Islet of Langerhans (tissue), 1 donor: ENCODE results near the gene CREG2.
"Not testable (repeated sequence)": the region's sequence is repeated elsewhere in the genome, so short reads cannot be mapped to it uniquely, and the experiment has no call there.

Source experiments
- FAIRE-seq: peaks from one replicate; lab custom pipeline; 2011; peaks lifted over from hg19 to GRCh38; lab: Jason Lieb, UNC

The CREG2 gene

DNA sequence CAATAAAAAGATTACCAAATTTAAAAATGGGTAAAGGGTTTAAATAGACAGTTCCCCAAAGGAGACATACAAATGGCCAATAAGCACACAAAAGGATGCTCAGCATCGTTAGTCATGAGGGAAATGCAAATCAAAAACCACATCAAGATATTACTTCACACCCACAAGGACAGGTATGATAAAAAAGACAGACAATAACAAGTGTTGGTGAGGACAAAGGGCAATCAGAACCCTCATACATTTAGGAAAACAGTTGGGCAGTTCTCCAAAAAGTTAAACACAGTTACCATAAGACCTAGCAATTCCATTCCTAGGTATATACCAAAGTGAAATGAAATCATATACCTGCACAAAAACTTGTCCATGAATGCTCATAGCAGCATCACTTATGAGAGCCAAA lies 14.5 kb downstream of the CREG2 start:
- FAIRE-seq = no peak

DNA sequence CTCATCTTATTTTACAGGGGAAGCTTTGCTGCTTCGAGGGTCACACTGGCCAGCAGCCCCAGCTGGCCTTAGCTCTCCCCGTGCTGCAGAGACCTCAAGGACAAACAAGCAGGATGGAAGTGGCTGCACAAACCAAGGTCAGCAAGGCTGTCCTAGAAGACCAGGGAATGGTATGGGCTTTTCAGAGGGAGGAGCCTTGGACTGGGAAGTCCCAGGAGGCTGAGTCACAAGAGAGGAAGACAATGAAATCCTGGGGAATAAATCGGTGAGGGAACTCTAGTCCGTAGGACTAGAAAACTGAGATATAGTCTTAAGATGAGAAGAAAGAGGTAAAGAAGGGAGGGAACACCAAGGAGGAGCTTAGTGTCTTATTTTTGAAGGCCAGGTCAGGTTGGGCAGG lies 15.7 kb downstream of the CREG2 start:
- no peak for FAIRE-seq

DNA sequence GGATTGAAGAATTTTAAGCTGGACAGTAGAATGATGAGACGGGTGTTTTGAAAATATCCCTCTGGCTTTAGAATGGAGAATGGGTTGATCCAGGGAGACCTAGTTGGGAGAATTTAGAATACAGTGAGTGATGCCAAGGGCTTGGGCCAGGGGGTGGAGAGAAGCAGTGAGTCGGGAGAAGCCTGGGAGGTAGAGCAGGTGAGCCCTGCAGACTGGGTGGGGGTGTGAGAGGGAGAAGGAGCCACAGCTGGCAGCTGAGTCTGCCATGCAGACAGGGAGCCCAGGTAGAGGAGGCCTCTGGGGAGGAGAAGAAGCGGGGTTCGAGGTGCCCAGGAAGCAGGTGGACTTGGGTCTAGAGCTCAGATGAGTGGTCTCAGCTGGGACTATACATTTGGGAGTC lies 18.2 kb downstream of the CREG2 start:
- FAIRE-seq = no peak

DNA sequence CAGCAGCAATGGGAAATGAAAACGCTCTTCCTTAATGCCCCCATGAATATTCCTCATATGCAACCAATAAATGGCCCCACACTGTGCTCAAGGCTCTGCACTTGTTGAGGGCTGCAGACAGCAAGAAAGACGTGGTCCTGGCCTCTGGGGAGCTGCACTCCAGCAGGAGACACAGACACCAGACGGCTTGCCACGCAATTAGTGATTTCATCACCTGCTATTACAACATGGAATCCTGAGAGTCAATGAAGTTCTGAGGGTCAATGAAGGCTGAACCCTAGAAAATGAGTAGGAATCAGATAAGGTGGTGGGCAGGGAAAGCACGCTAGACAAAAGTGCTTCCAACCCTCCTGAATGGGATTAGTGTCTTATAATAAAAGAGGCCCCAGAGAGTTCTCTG lies 18.9 kb downstream of the CREG2 start:
- no peak for FAIRE-seq

DNA sequence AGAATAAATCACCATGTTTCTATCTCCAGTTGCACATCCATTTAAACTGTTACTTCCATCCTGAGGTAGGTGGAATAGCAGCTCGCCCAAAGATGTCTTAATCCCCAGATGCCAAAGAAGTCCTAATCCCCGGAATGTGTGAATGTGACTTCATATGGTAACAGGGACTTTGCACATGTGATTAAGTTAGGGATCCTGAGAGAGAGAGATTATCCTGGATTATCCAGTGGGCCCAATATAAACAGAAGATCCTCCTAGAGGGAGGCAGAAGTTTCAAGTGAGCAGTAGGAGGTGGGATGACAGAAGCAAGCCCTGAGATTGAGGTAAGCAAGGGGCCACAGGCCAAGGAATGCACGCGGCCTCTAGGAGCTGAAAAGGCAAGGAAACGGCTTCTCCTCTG lies 19.8 kb downstream of the CREG2 start:
- FAIRE-seq = no peak

DNA sequence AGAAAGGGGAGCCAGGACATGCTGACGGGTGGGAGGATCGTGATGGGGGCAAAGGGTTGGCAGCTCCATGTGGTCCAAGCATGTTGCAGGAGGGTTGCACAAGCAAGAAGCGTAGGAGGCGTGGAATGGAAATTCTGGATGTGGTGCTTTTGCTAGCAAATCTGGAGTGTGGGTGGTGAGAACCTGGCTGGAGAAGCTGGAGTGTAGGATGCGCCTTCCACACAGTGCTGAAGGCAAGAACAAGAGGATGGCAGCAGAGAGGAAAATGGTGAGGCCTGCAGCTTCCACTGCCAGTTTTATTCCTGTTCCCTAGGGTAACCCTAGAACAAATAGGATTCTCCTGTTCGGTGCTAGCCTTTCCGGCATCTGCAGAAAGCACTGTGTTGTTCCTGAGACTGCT lies 22.4 kb downstream of the CREG2 start:
- FAIRE-seq = no peak

DNA sequence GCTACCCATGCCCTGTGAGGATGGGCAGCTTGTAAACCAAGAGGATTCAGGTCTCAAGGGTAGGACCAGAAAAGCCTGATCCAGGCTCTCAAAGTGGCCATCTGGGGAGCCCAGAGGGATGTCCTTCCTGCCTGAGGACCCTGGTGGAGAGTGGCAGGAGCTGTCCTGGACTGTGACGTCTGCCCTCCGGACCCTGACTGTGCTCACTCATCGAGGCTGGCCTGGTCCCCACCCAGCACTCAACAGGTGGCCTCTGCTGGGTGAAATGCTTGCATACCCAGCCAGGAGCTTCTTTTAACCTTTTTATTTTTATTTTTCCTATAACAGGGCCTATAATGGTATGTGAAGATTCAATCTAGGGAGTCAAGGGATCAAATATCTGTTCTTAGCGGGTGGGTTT lies 24.5 kb downstream of the CREG2 start:
- FAIRE-seq = no peak

DNA sequence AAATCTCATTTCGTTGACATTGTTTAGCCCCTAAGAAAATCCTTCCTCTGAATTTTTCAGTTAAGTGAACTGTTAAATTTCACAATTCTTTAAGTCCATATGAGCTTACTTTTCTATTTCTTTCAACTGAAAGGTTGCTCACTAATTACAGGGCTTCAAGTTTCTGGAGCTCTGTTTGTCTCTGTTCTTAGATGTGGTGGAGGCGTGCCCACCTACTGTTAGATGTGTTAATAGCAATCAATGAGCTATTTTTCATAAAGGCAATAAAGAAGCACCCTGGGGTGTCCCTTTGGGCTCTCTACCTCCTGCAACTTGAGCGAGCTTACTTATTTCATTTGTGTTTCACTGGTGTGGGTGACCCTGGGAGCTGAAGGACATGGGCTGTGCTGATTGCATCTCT lies 25.0 kb downstream of the CREG2 start:
- FAIRE-seq = no peak

DNA sequence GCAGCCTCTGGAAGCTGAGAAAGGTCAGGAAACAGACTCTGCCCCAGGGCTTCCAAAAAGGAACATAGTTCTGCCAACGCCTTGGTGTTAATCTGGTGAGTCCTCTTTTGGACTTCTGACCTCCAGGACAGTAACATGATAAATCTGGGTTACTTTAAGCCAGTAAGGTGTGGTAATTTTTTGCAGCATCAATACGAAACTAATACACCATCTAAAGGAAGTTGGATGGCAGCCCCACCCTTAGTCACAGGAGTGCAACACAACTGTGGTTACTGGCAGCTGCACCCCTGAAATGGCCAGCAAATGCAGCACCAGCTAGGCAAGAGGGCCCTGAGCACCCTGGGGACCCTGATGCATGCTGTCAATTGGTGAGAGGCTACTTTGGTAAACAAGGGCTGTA lies 25.8 kb downstream of the CREG2 start:
- no peak for FAIRE-seq

DNA sequence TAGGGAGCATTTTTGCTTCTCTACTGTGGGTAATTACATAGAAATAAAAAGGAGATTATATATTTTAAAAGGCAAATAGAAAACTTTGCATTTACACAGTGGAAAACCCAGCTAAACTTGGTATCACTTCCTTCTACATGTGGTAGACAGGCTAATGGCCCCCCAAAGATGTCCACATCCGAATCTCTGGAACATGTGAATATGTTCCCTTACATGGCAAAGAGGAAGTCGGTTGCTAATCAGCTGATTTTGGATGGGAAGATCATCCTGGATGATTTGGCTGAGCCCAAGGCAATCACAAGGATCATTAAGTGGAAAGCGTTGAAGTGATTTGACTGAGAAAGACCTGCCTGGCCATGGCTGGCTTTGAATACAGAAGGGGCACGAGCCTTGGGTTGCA lies 26.2 kb downstream of the CREG2 start:
- FAIRE-seq = no peak

DNA sequence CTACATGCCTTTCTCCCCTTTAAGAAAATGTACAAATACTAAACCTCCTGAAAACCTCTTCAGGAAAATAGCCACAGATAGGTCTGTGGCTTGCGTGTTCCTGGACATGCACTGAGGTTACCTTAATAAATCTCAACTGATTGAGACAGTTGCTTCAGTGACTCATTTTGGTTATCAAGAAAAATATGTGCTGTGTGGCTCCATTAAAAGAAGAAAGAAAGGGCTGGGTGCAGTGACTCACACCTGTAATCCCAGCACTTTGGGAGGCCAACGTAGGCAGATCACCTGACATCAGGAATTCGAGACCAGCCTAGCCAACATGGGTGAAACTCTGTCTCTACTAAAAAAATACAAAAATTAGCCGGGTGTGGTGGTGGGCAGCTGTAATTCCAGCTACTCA lies 27.1 kb downstream of the CREG2 start:
- FAIRE-seq = no peak

DNA sequence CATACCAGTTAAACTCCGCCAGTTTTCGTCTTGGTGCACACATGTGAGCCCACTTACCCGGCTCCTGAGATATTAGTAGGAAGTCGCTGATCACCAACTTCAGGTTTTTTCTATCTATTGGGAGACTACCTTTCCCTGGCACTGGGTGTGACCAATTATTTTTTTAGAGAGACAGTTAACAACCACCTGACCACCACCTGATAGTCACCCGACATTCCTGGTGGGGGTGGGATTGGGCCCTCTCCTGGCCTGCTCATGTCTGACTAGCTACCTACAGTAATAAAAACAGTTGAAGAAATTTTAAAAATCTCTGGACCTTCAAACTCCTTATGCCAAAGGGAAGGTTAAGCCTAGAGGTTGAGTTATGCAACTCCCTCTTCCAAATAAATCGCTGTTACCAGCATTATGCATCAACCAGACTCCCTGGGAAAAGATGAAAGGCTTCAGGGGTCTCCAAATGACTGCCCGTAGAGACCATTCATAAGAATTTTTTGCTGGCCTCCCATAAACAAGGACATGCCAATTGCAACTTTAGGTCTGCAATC lies 27.8 kb downstream of the CREG2 start:
- no peak for FAIRE-seq

DNA sequence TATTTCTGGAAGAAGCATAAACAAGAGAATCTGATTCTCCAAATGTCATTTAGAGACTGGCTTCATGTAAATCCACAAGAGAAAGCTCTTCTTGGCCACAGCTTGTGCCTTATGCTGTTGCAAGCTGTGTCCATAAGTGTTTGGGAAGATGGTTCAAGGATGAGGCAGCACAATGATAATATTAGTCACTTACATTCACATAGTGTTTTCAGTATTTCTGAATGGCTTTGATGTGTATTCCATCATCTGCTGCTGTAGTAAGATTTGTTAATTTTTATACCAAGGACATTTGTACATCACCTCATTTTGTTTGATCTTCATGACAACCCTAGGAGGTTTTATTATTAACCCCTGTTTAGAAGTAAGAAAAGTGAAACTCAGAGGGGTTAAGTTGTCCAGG lies 29.9 kb downstream of the CREG2 start:
- FAIRE-seq = no peak

DNA sequence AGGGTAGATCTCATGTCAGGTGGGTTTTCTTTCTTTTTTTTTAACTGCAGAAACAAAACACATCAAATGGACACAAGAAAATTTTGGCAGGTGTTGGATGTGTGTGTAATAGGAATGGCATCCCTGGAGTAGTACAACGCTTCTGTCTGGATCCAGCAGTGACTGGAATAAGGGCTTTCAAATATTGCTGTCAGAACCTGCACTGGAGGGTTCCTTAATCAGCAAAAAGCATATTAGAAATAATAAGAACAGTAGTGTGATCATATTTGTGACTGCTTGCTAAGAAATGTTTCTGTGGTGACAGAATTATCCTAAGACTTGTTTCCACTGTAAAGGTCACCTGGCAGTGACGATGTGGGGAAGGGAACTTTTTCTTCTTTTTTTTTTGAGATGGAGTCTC lies 30.8 kb downstream of the CREG2 start:
- FAIRE-seq = no peak

DNA sequence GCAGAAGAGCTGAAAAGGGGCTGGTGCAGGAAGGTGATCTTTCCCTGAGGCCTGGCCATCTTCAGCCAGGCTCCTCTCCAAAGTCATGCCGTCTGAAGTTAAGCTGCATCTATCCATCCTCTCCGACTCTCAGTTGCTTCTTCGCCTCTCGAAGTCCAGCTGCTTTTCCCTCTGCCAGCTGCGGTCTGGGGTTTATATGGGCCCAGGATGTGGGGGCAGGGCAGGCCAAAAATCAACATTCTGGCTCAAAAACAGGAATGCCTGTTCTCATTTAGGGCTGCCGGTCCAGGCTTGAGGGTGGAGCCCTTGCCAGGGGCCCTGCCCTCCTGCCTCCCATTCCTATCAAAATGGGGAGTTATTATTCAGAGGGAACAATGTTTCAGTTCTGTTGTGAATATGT lies 31.2 kb downstream of the CREG2 start:
- no peak for FAIRE-seq

DNA sequence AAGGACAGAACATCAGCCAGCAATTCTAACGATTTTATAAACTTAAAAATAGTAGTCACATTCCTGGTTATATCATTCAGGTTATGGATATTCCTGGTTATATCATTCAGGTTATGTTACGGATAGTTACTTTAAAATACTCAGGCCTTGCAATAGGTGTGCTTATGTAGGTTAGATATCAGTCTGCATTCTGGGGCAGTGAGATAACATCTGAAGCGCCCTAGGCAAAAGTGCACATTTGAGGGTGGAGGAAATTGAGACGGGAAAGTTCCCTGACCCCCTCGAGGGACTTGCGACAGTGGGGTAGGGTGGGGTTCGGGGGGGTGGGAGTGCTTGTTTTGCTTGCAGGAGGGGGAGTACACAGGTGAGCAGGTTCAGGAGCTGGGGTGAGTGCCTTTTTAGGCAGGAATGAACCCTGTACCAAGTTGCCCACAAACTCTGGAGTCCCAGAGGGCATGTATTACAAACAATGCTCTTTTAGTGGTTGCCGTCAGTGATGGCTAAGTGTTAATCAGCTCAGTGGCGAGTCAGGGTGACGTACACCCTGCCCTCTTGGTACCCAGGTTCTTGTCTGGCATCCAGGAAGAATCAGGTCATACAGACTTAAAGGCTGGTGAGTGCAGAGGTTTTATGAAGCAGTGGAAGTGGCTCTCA lies 31.8 kb downstream of the CREG2 start:
- FAIRE-seq = no peak

DNA sequence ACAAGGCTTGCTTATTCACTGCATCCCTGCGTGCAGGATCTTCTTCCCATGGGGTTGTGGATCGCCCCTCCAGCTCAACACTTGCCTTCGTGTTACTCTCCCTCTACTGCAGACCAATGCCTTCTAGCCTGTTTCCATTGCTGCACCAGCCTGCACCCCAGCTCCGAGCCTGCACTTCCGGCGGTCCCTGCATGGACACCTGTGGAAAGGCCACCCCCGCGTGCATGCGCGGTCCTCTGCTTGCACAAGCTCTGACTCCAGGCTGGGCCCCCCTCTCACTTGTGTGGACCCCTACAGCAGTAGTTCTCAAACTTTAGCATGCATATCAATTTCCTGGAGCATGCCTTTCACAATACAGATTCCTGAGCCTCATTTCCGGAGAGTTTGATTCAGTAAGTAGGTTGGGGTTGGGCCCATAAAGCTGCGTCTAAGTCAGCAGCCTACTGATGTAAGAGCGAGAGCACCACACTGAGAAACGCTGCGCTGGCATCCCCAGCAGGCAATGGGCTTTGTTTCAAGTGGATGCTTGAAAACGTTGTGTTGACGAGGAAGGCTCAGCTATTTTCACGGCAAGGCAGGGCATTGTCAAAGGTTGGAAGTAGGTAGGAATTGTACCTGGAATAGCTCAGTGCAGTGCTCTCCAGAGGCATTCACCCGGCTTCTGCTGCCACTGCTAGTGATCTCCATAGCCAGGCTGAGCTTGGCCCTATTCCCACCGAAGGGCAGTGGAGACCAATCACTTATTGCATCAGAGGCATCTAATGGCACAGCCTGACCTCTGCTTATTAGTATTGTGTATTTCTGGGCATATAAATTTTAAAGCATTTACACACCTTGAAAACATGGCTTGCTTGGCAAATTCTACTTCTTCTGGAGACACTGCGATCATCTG lies 32.6 kb downstream of the CREG2 start:
- FAIRE-seq = no peak

DNA sequence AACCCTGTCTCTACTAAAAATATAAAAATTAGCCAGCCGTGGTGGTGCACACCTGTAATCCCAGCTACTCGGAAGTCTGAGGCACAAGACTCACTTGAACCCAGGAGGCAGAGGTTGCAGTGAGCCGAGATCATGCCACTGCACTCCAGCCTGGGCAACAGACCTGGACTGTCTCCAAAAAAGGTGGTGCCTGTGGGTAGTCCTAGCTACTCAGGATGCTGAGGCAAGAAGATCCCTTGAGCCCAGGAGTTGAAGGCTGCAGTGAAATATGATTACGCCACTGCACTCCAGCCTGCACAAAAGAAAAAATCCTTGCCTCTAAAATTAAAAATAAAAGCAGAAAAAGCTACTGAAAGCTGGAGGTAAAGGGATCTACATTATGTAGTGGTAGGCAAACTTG lies 34.7 kb downstream of the CREG2 start:
- FAIRE-seq = not testable (repeated sequence)

DNA sequence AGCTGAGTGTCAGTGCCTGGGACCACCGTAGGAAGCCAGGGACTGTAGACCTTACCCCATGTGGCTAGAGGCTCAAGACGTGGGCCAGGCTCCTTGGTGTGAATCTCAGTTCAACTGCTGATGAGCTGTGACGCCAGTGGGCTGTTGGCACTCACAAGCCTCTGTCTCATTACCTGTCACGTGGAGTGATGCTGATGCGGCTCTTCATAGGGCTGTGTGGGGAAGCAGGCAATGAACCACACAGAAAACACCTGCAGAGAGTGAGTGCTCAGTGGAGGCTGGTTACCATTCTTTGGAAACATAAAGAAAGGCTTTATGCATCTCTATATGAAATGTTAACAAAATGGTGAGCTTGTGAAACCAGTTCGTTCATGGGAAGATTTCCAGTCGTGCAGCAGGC lies 36.1 kb downstream of the CREG2 start:
- FAIRE-seq = no peak

DNA sequence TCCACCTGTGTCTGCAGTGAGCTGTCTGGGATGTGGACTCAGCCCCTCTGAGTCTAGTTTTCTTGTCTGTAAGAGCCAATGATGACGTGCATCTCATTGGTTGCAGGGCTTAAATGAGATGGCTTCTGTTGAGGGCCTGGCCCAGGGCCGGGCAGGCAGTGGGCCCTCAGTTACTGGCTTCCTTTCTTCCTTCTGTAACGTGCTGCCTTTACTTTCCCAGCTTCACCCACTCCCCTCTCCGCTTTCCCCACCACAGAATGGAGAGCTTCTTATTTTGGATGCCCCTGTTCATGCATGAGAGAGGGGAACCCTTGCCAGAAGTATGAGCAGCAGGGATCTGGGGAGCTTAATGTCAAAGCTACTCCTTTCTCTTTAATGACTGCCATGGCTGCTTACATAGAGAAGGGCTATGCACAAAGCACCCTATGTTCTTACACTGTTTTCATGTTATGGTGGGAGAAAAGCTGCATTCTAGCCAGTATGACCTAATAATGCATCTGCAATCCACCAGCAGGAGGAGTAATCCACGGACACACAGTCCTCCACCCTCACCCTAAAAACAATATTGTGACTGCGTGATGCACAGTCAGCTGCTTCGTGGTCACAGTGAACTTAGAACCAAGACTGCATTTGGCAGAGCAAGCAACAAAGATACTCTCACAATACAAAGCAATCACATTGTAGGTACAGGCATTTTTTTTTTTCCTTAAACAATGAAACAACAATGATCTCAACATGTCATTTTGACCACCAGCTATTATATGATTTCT lies 37.2 kb downstream of the CREG2 start:
- FAIRE-seq = no peak

DNA sequence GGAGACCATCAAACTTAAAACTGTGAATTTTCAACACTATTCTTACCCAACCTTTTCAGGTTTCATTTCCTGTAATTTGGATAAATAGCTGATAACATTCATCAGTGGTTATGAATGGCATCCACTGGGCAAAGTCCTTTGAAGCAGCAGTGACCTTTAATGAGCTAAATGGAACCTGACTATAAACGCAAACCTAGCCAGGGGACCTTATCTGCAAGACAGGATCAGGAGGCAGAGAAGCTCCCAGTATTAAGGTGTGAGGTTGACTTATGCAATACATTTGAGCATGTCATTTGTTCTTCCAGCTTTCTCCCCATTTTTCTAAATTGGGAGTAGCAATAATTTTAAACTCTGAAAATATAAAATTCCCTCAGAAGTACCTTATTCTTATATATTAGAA lies 38.4 kb downstream of the CREG2 start:
- no peak for FAIRE-seq

DNA sequence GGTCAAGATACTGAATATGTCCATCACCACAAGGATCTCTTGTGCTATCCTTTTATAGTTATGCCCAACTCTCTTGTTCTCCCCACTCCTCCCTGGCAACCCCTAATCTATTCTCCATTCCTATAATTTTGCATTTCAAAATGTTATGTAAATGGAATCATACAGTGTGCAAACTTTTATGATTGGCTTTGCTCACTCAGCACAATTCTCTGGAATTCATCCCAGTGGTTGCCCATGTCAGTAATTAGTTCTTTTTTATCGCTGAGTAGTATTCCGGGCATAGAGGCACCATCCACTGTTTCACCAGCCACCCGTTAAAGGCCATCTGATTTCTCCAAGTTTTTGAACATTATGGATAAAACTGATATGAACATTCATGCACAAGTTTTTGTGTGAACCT lies 40.4 kb downstream of the CREG2 start:
- no peak for FAIRE-seq

DNA sequence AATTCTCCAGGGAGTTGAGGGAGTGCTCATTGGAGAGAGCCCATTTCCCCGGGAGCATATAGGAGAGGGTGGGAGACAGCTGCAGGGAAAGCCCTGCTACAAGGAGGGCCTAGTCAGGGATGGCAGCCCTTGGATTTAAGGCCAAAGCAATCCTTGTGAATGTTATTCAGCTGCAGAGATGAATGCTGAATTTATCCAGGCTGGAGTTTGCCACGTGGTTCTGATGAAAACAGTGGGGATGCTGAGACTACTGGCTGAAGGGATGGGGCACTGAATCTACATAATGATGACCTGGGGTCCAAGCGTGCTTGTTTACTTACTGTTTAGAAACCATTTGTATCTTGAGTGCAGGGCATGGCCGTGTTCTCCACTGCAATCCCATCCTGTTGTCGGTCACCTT lies 43.2 kb downstream of the CREG2 start:
- FAIRE-seq = no peak
